Psoas muscle (tissue), 8 donors: ENCODE data around the gene VEPH1. TPM values are rescaled to one million over a fixed set of nuclear protein-coding genes. Genes with fewer than 3 reads are reported as not detected.
A peak's percentile ranks its signal among the peaks of the same experiment; 100 is the strongest.

Source experiments
- ATAC-seq, 4 donors: fragments of 200-7000 bp; cut with Tn5 transposase; one replicate each; pipeline ENCODE4 v1.9.1; 2020; ENCODE audit warnings: moderate library complexity in 3 of 4, mild to moderate bottlenecking in 2 of 4
- DNase-seq, 2 donors: peaks; one replicate each; pipeline ENCODE4 v3.0.0-alpha.2; 2020
- H3K27ac ChIP-seq: fragments of 200-600 bp; one replicate; pipeline ENCODE4 v1.8.0; 2022
- H3K27me3 ChIP-seq, 3 donors: fragments of 200-600 bp in 1 of 3; one replicate each; pipeline versions ENCODE4 v1.6.1 to v1.8.0; 2013 to 2022; ENCODE audit warnings: low read length in 2 of 3, mild to moderate bottlenecking in 2 of 3, moderate library complexity in 1 of 3; ENCODE audit not compliant: insufficient read depth in 3 of 3
- H3K36me3 ChIP-seq, 2 donors: fragments of 200-600 bp in 1 of 2; one replicate each; pipeline versions ENCODE4 v1.6.1 to v1.8.0; 2013 to 2022; ENCODE audit warnings: low read depth in 1 of 2, mild to moderate bottlenecking in 1 of 2, moderate library complexity in 1 of 2; ENCODE audit not compliant: insufficient read depth in 1 of 2
- H3K4me1 ChIP-seq: fragments of 200-600 bp; one replicate; pipeline ENCODE4 v1.8.0; 2022
- H3K4me3 ChIP-seq: fragments of 200-600 bp; one replicate; pipeline ENCODE4 v1.8.0; 2022; ENCODE audit warnings: mild to moderate bottlenecking
- H3K9me3 ChIP-seq: fragments of 200-600 bp; one replicate; pipeline ENCODE4 v1.8.0; 2022
- CTCF ChIP-seq: fragments of 200-600 bp; IDR thresholded peaks from one replicate; pipeline ENCODE4 v1.8.0; 2022; ENCODE audit warnings: antibody characterized with exemption
- WGBS, 3 donors: extraction: QIAGEN DNeasy Blood & Tissue Kit; methylation state at CpG; one replicate each; pipeline versions ENCODE4 v1.1.6 to v1.1.7; 2013; 5-methylcytosine and 5-hydroxymethylcytosine counted together
- intact Hi-C, 2 donors: fragments of 100-400 bp; cut with DNase I; formaldehyde crosslinking; loops; one replicate each; pipeline versions ENCODE4 v1.11.0 to v1.14.2; 2022
- long read RNA-seq, 2 donors: library from polyadenylated mRNA; unstranded; transcript quantifications; one replicate each; pipeline ENCODE4 v2.0.0, GENCODE V29; 2021
- polyA plus RNA-seq, 3 donors: library from polyadenylated mRNA; stranded (reverse); fragments of 200-250 nt; gene quantifications; one replicate each; pipeline ENCODE4 v1.2.3, GENCODE V29; 2013
- total RNA-seq, 4 donors: library from RNA; stranded (reverse); fragmentation: NEBNext Ultra II Directional in 2 of 4; extraction: Animal tissue kit (Norgen Biotek cat#: 25700) in 2 of 4; gene quantifications; one replicate each; pipeline versions ENCODE4 v1.2.1 to v1.2.4, GENCODE V29; 2021 to 2023
- donor health status: healthy with polysubstance abuse.
- donor health status: DM: no; HTN: no; CAD: no; lungs with moderate emphysema.
- donor health status: Bipolar disorder and iron deficiency.
- donor health status: healthy.
- donor health status: DM: yes; HTN: yes; CAD: no.
- donor health status: DM: no; HTN: no; CAD: no.
- donor health status: DM: no; HTN: no; CAD: no.
- donor health status: DM: yes; HTN: yes; CAD: no.

Gene VEPH1
- total RNA-seq = under 1 TPM in 2 of 4 donors, not detected in 2; 0.25 to 0.34 TPM
- under 1 TPM; 0.14 to 0.27 (median 0.17) TPM for polyA plus RNA-seq
- long read RNA-seq, donor 1 = 0 reads
- long read RNA-seq, donor 2 = 0 reads

GRCh38 chr3:157502916-157503595, at the start of gene VEPH1:
VEPH1 (minus strand) TSS chr3:157503416; CDS start chr3:157495349, 8,067 bp downstream.
- Histone ChIP-seq H3K27ac (no peak within 1 kb of the TSS), H3K36me3 (no peaks in the 10 kb centered on the region), H3K9me3 (no peaks in the 10 kb centered on the region), H3K27me3 (peaks cover 2 to 12% (median 2%) of the 10 kb centered on the region in 3 donors), H3K4me1 (peaks cover 5% of the 10 kb centered on the region), H3K4me3 (no peak within 1 kb of the TSS)
- ATAC-seq (no peak), DNase-seq (no peak)
- intact Hi-C loops = no loop called here
- WGBS, 3 donors = 60 to 66% (median 60%) methylated on average over 7 of the region's 7 CpGs
- TF ChIP-seq CTCF = no peak

- intact Hi-C loops = no loop called here
- no peak for ATAC-seq
- WGBS, 3 donors = 58 to 82% (median 73%) methylated on average over 1 of the region's 1 CpG
- H3K27ac ChIP-seq = no peak overlapping the region
- no peak for TF ChIP-seq CTCF
- no peaks in the 10 kb centered on the region for H3K27me3 ChIP-seq
- H3K36me3 ChIP-seq = no peaks in the 10 kb centered on the region
- no peak overlapping the region for H3K4me3 ChIP-seq
- H3K4me1 ChIP-seq = no peaks in the 10 kb centered on the region
- DNase-seq = no peak
- no peaks in the 10 kb centered on the region for H3K9me3 ChIP-seq
Measured at GRCh38 chr3:157551961-157552360, 48.7 kb upstream of the VEPH1 start.

- ATAC-seq = no peak
- H3K27me3 ChIP-seq = peaks cover 0 to under 1% (median 0%) of the 10 kb centered on the region in 3 donors
- H3K36me3 ChIP-seq = no peaks in the 10 kb centered on the region
- intact Hi-C loops = no loop called here
- no peaks in the 10 kb centered on the region for H3K9me3 ChIP-seq
- no peak overlapping the region for H3K27ac ChIP-seq
- TF ChIP-seq CTCF = no peak
- DNase-seq = no peak
- H3K4me1 ChIP-seq = no peaks in the 10 kb centered on the region
- no peak overlapping the region for H3K4me3 ChIP-seq
- WGBS, 3 donors = 91 to 96% (median 92%) methylated on average over 2 of the region's 2 CpGs
Measured at GRCh38 chr3:157549498-157549897, 46.3 kb upstream of the VEPH1 start.

- no peaks in the 10 kb centered on the region for H3K9me3 ChIP-seq
- ATAC-seq (peak; percentile 39 to 70 (median 56)), DNase-seq (no peak)
- WGBS, 3 donors = 24 to 53% (median 28%) methylated on average over 4 of the region's 4 CpGs
- peaks cover 0 to 30% (median 10%) of the 10 kb centered on the region in 3 donors for H3K27me3 ChIP-seq
- H3K4me3 ChIP-seq = no peak overlapping the region
- no peaks in the 10 kb centered on the region for H3K4me1 ChIP-seq
- no peak for TF ChIP-seq CTCF
- H3K36me3 ChIP-seq = no peaks in the 10 kb centered on the region
- intact Hi-C loops = no loop called here
- H3K27ac ChIP-seq = no peak overlapping the region
Measured at GRCh38 chr3:157544501-157545130, 41.4 kb upstream of the VEPH1 start.
